H54 (cell line): ENCODE data around the gene FOXD4L3.
"Not testable (repeated sequence)": the region's sequence is repeated elsewhere in the genome, so short reads cannot be mapped to it uniquely, and the experiment has no call there.

Experiments used
- DNase-seq: peaks from one replicate; pipeline ENCODE4 v3.0.0; 2011; ENCODE audit warnings: low spot score, mixed read lengths; ENCODE audit not compliant: insufficient read length
- FAIRE-seq: peaks from 3 replicates; lab custom pipeline; 2011; peaks lifted over from hg19 to GRCh38; lab: Jason Lieb, UNC

Gene FOXD4L3

GRCh38 chr9:68342265-68343025, 39.8 kb downstream of the FOXD4L3 start:
- DNase-seq, FAIRE-seq: not testable (repeated sequence)

DNA sequence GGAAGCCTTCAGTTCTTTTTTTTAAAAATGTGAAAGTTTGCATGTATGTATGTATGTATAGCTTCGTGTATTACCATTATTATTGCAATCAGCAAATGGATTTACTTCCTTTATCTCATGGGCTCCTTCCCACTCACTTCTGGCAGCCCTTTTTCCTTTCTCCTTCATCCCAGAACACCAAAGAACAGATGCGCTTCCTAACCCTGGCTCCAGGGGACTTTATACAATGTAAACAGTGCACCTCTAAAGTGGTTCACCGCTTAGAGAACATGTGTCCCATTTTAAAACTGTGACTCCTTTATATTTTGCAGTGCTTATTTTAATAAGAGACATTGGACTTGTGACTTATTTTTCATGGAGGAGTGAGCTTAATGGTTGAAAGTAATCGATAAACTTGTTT, 40.6 kb downstream of the FOXD4L3 start:
- FAIRE-seq, result not testable (repeated sequence)

DNA sequence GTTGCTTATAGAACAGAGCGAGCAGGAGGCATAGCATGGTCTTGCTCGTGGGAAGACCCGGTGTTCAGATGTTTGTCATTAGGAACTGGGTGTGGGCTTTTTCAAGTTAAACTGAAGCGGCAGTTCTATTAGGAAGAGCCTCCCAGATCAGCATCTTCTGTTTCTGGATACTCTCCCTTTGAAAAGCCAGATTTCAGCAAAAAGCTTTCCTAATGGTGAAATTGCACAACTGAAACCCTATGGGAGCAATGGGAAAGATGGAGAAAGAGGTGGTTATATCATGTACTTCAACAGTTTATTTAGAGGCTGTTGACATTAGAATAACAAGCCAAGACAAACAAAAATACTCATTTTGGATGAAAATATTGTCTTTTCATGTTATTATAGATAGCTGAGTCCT, 41.3 kb downstream of the FOXD4L3 start:
- not testable (repeated sequence) for FAIRE-seq

More for the DNA sequence above, 40.6 kb downstream of the FOXD4L3 start:
- not testable (repeated sequence) for DNase-seq

GRCh38 chr9:68351689-68352088, 49.0 kb downstream of the FOXD4L3 start:
- not testable (repeated sequence) for DNase-seq, FAIRE-seq

More for the DNA sequence above, 41.3 kb downstream of the FOXD4L3 start:
- DNase-seq, result not testable (repeated sequence)
